OCI-LY7 (cell line): Measurements from ENCODE around the gene CEP57L1. TPM values are rescaled to one million over a fixed set of nuclear protein-coding genes. Genes with fewer than 3 reads are reported as not detected.

Experiments used
- BruUV-seq: library from RNA; stranded (reverse); fragments of 400-500 nt; replicated peaks from 2 replicates; lab custom pipeline; 2021; lab: Mats Ljungman, UMichigan
- CTCF ChIA-PET: fragments of 300-600 bp; sonication (Branson Sonifier 250); formaldehyde crosslinking; loops from one replicate; lab custom pipeline; 2022; ENCODE audit warnings: antibody characterized with exemption; ENCODE audit not compliant: unreplicated experiment; lab: Charles Lee
- POLR2A ChIA-PET: fragments of 300-600 bp; sonication (Branson Sonifier 250); formaldehyde crosslinking; loops from one replicate; lab custom pipeline; 2022; ENCODE audit warnings: antibody characterized with exemption; lab: Charles Lee
- DNase-seq: peaks from one replicate; pipeline ENCODE4 v3.0.0-alpha.2; 2015; ENCODE audit warnings: low spot score
- H2AFZ ChIP-seq: fragments of 200-600 bp; sonication (generic), shearing (Covaris generic); 2 replicates; pipeline ENCODE4 v1.6.1; 2014; ENCODE audit warnings: mild to moderate bottlenecking, antibody characterized with exemption, low read length, moderate library complexity
- H3K27ac ChIP-seq: fragments of 200-600 bp; sonication (generic); 2 replicates; pipeline ENCODE4 v1.5.1; 2014; ENCODE audit warnings: mixed run types, low read depth, mild to moderate bottlenecking, moderate library complexity, low read length, inconsistent platforms; ENCODE audit not compliant: poor library complexity, severe bottlenecking
- H3K36me3 ChIP-seq: fragments of 200-600 bp; sonication (generic); 2 replicates; pipeline ENCODE4 v1.6.1; 2014; ENCODE audit warnings: mild to moderate bottlenecking, antibody characterized with exemption, low read length, moderate library complexity, mixed read lengths; ENCODE audit not compliant: insufficient read depth
- H3K4me1 ChIP-seq: fragments of 200-600 bp; sonication (generic); 2 replicates; pipeline ENCODE4 v1.5.1; 2014; ENCODE audit warnings: mild to moderate bottlenecking, low read length; ENCODE audit not compliant: insufficient read depth, poor library complexity, severe bottlenecking
- H3K4me2 ChIP-seq: fragments of 200-600 bp; sonication (generic); 2 replicates; pipeline ENCODE4 v1.6.1; 2014; ENCODE audit warnings: mild to moderate bottlenecking, low read length
- H3K4me3 ChIP-seq: fragments of 200-600 bp; sonication (generic); 2 replicates; pipeline ENCODE4 v1.5.1; 2014; ENCODE audit warnings: mild to moderate bottlenecking, low read depth, low read length; ENCODE audit not compliant: poor library complexity, severe bottlenecking
- H3K79me2 ChIP-seq: fragments of 200-600 bp; sonication (generic); 2 replicates; pipeline ENCODE4 v1.6.1; 2016; ENCODE audit warnings: low read depth, mild to moderate bottlenecking, low read length, moderate library complexity, mixed read lengths; ENCODE audit not compliant: insufficient read depth
- H3K9me2 ChIP-seq: fragments of 200-600 bp; sonication (generic); 2 replicates; pipeline ENCODE4 v1.6.1; 2016; ENCODE audit warnings: mild to moderate bottlenecking, low read length, mixed read lengths; ENCODE audit not compliant: insufficient read depth
- H3K9me3 ChIP-seq: fragments of 200-600 bp; sonication (generic); 2 replicates; pipeline ENCODE4 v1.6.1; 2014; ENCODE audit warnings: mild to moderate bottlenecking, mixed run types, low read length, mixed read lengths
- H4K20me1 ChIP-seq: fragments of 200-600 bp; sonication (generic); 2 replicates; pipeline ENCODE4 v1.6.1; 2014; ENCODE audit warnings: mild to moderate bottlenecking, antibody characterized with exemption, low read length, moderate library complexity, mixed read lengths; ENCODE audit not compliant: insufficient read depth
- CTCF ChIP-seq: fragments of 200-600 bp; sonication (generic); conservative IDR thresholded peaks from 2 replicates; pipeline ENCODE4 v1.5.1; 2014; ENCODE audit warnings: mild to moderate bottlenecking, antibody characterized with exemption, low read length, moderate library complexity, mixed read lengths
- EZH2phosphoT487 ChIP-seq: fragments of 200-600 bp; sonication (generic); IDR thresholded peaks from 2 replicates; pipeline ENCODE4 v1.6.1; 2018; ENCODE audit warnings: low read depth, borderline replicate concordance, mild to moderate bottlenecking, mixed run types, antibody characterized with exemption, low read length, moderate library complexity, mixed read lengths
- intact Hi-C: fragments of 100-400 bp; cut with micrococcal nuclease; formaldehyde crosslinking; loops from one replicate; pipeline ENCODE4 v1.10.0; 2022; ENCODE audit not compliant: unreplicated experiment
- total RNA-seq, 2 experiments: library from RNA; depleted of rRNA in 1 of 2; stranded (reverse); fragments of >200 nt in 1 of 2; shearing (Covaris generic) in 1 of 2; gene quantifications; 2 replicates each; pipeline ENCODE4 v1.2.3, GENCODE V29; 2014 to 2022

The CEP57L1 gene
- total RNA-seq, 2 experiments from 2014 or later: 22.7 to 28.2 TPM

GRCh38 chr6:109095835-109096084 lies 453 bp downstream of the CEP57L1 start:
- Histone ChIP-seq H3K79me2 (peaks cover 50% of the 10 kb centered on the region), H3K4me2 (peak overlapping the region; percentile 93), H3K36me3 (peaks cover 4% of the 10 kb centered on the region; the same call in 1 of the 2 replicates), H3K27ac (peak overlapping the region; percentile 87), H3K9me2 (no peaks in the 10 kb centered on the region), H3K4me3 (peak overlapping the region; percentile 92), H2AFZ (peak overlapping the region; percentile 95), H3K9me3 (no peaks in the 10 kb centered on the region), H4K20me1 (peaks cover 15% of the 10 kb centered on the region; the same call in 1 of the 2 replicates), H3K4me1 (peaks cover 25% of the 10 kb centered on the region)
- ChIA-PET POLR2A (interaction anchor here (0.9 to 5.8 kb wide), 3 partner anchors 10 to 251 kb away, joined by 3 to 54 read pairs (median 44); no protein-coding TSS in a partner anchor), CTCF (no interaction called here)
- no peak for DNase-seq
- TF ChIP-seq CTCF: no peak
- TF ChIP-seq EZH2phosphoT487: no peak
- intact Hi-C loops: loop anchor here (2.0 to 10.0 kb wide), 2 partner anchors 287 to 359 kb away; partner anchors contain the start of genes CD164 and MICAL1
- BruUV-seq: no TSS peak

GRCh38 chr6:109096208-109096607 lies 901 bp downstream of the CEP57L1 start:
- H3K79me2 ChIP-seq: peaks cover 46% of the 10 kb centered on the region
- H3K27ac ChIP-seq: no peak overlapping the region
- H3K36me3 ChIP-seq: peaks cover 7% of the 10 kb centered on the region; the same call in 1 of the 2 replicates
- intact Hi-C loops: loop anchor here (10.0 kb wide), 1 partner anchor 359 kb away; the partner anchor contains the start of gene MICAL1
- peak overlapping the region; percentile 95; the same call in 1 of the 2 replicates for H2AFZ ChIP-seq
- CTCF ChIA-PET: no interaction called here
- no peaks in the 10 kb centered on the region for H3K9me3 ChIP-seq
- BruUV-seq: no TSS peak
- TF ChIP-seq EZH2phosphoT487: no peak
- TF ChIP-seq CTCF: no peak
- DNase-seq: no peak
- H3K4me3 ChIP-seq: peak overlapping the region; percentile 92
- no peaks in the 10 kb centered on the region for H3K9me2 ChIP-seq
- peaks cover 15% of the 10 kb centered on the region; the same call in 1 of the 2 replicates for H4K20me1 ChIP-seq
- H3K4me2 ChIP-seq: peak overlapping the region; percentile 93
- POLR2A ChIA-PET: interaction anchor here (0.9 kb wide), 1 partner anchor 251 kb away, joined by 3 read pairs; no protein-coding TSS in a partner anchor
- H3K4me1 ChIP-seq: peaks cover 22% of the 10 kb centered on the region

GRCh38 chr6:109097661-109098060 lies 2.4 kb downstream of the CEP57L1 start:
- intact Hi-C loops: loop anchor here (10.0 kb wide), 1 partner anchor 357 kb away; the partner anchor contains the start of gene MICAL1
- H3K79me2 ChIP-seq: peaks cover 31% of the 10 kb centered on the region

More at GRCh38 chr6:109097661-109098060, 2.4 kb downstream of the CEP57L1 start:
- no peak for DNase-seq
- peaks cover 12% of the 10 kb centered on the region for H3K4me1 ChIP-seq
- H3K9me3 ChIP-seq: no peaks in the 10 kb centered on the region
- H3K4me3 ChIP-seq: no peak overlapping the region
- POLR2A ChIA-PET: interaction anchor here (0.8 kb wide), 1 partner anchor 66 kb away, joined by 4 read pairs; no protein-coding TSS in a partner anchor
- H3K4me2 ChIP-seq: no peak overlapping the region
- H3K27ac ChIP-seq: no peak overlapping the region
- H4K20me1 ChIP-seq: peaks cover 12% of the 10 kb centered on the region; the same call in 1 of the 2 replicates
- TF ChIP-seq CTCF (no peak), EZH2phosphoT487 (no peak)
- H3K36me3 ChIP-seq: peaks cover 9% of the 10 kb centered on the region; the same call in 1 of the 2 replicates
- CTCF ChIA-PET: no interaction called here
- no peaks in the 10 kb centered on the region for H3K9me2 ChIP-seq
- BruUV-seq: no TSS peak
- no peak overlapping the region for H2AFZ ChIP-seq
